Measurements from ENCODE around the gene GAPVD1.
"Not testable (repeated sequence)": the region's sequence is repeated elsewhere in the genome, so short reads cannot be mapped to it uniquely, and the experiment has no call there.

GAPVD1 gene, protein sequence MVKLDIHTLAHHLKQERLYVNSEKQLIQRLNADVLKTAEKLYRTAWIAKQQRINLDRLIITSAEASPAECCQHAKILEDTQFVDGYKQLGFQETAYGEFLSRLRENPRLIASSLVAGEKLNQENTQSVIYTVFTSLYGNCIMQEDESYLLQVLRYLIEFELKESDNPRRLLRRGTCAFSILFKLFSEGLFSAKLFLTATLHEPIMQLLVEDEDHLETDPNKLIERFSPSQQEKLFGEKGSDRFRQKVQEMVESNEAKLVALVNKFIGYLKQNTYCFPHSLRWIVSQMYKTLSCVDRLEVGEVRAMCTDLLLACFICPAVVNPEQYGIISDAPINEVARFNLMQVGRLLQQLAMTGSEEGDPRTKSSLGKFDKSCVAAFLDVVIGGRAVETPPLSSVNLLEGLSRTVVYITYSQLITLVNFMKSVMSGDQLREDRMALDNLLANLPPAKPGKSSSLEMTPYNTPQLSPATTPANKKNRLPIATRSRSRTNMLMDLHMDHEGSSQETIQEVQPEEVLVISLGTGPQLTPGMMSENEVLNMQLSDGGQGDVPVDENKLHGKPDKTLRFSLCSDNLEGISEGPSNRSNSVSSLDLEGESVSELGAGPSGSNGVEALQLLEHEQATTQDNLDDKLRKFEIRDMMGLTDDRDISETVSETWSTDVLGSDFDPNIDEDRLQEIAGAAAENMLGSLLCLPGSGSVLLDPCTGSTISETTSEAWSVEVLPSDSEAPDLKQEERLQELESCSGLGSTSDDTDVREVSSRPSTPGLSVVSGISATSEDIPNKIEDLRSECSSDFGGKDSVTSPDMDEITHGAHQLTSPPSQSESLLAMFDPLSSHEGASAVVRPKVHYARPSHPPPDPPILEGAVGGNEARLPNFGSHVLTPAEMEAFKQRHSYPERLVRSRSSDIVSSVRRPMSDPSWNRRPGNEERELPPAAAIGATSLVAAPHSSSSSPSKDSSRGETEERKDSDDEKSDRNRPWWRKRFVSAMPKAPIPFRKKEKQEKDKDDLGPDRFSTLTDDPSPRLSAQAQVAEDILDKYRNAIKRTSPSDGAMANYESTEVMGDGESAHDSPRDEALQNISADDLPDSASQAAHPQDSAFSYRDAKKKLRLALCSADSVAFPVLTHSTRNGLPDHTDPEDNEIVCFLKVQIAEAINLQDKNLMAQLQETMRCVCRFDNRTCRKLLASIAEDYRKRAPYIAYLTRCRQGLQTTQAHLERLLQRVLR (N-terminal part only)

DNA sequence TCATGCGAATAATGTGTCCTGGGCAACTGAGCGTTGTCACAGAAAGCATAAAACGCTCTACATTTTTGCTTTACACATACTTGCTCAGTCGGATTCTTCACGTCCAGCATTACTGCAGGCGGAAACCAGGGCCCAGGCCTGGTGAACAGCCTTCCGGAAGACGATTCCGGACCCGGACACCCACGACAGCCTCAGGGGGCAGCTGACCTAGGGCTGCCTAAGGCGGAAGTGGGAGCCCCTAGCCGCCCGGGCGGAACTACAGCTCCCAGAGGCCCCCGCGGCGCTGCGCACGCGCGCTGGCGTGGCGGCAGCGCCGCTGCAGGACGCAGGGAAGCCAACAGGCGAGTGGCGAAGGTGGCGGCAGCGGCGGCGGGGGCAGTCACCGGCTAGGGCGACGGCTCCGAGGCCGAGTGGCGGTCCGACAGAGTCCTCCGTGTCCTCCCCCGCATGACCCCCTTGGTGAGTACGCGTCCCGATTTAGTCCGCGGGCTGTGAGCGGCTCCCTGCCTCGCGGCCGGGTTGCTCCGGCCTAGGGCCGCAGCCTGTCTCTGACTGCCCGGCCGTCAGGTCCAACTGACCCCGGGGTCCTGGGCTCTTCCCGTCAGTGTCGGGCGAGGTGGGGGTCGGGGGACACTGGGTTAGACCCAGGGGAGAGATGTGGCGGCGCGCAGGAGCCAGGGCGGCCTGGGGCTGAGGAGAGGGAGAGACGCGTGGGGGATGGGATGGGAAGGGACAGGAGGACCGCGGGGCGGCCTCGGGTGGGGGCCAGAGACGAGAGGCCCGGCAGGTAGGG, at the start of gene GAPVD1:
GAPVD1 (plus strand) TSS at position 326 of the 793 bp plus-strand sequence. CDS start 37,096 bp downstream, outside the sequence.
- Histone ChIP-seq H3K36me3 (ENCODE audit: control insufficient read depth in 2 of 2, insufficient read depth in 2 of 2, low read length in 2 of 2) (peaks cover 0 to 4% of the 10 kb centered on the region in 2 donors), H3K27ac (ENCODE audit: low read length) (peak within 1 kb of the TSS; percentile 46), H3K9me3 (ENCODE audit: control insufficient read depth in 2 of 2, low read length in 2 of 2) (no peaks in the 10 kb centered on the region), H3K27me3 (ENCODE audit: control insufficient read depth in 1 of 2, insufficient read depth in 2 of 2, low read length in 2 of 2) (no peaks in the 10 kb centered on the region), H3K9ac (ENCODE audit: low read length in 2 of 2) (peak within 1 kb of the TSS; percentile 85 to 92), H3K4me3 (ENCODE audit: low read length in 2 of 2) (peak within 1 kb of the TSS; percentile 67 to 95), H3K4me1 (ENCODE audit: control insufficient read depth, insufficient read depth, low read length) (no peaks in the 10 kb centered on the region)

DNA sequence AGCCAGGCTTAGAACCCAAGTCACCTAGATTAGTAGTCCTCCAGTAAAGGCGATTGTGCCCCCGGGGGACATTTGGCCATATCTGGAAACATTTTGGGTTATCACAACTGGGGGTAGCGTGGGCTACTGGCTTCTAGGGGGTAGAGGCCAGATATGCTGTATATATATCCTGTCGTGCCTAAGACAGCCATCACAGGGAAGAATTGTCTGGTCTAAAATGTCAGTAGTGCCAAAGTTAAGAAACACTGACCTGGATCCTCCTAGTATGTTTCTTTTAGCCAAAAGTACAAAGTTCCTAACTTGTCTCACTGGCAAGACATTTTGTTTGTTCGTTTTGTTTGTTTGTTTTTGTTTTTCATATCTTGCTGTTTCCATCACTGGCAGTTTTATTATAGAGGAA, 47.4 kb upstream of the GAPVD1 start:
- no peaks in the 10 kb centered on the region for H3K27me3 ChIP-seq (ENCODE audit: control insufficient read depth in 1 of 2, insufficient read depth in 2 of 2, low read length in 2 of 2)
- no peaks in the 10 kb centered on the region for H3K9me3 ChIP-seq (ENCODE audit: control insufficient read depth in 2 of 2, low read length in 2 of 2)
- H3K4me3 ChIP-seq (ENCODE audit: low read length in 2 of 2) = no peak overlapping the region
- no peaks in the 10 kb centered on the region for H3K4me1 ChIP-seq (ENCODE audit: control insufficient read depth, insufficient read depth, low read length)
- H3K27ac ChIP-seq (ENCODE audit: low read length) = no peak overlapping the region
- peaks cover 12 to 13% of the 10 kb centered on the region in 2 donors for H3K36me3 ChIP-seq (ENCODE audit: control insufficient read depth in 2 of 2, insufficient read depth in 2 of 2, low read length in 2 of 2)
- H3K9ac ChIP-seq (ENCODE audit: low read length in 2 of 2) = no peak overlapping the region

DNA sequence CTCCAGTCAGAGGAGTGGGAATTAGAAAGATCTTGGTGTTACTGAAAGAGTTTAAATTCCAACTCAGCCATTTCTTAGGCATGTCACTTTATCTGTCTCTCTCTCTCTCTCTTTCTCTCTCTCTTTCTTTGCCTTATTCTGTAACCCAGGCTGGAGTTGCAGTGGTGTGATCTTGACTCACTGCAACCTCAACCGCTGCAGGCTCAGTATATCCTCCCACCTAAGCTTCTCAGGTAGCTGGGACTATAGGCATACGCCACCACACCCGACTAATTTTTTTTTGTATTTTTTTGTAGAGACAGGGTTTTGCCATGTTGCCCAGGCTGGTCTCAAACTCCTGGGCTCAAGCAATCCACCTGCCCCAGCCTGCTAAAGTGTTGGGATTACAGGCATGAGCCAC, 43.0 kb upstream of the GAPVD1 start:
- H3K27ac ChIP-seq (ENCODE audit: low read length) = no peak overlapping the region
- H3K36me3 ChIP-seq (ENCODE audit: control insufficient read depth in 2 of 2, insufficient read depth in 2 of 2, low read length in 2 of 2) = peaks cover 6 to 7% of the 10 kb centered on the region in 2 donors
- H3K9me3 ChIP-seq (ENCODE audit: control insufficient read depth in 2 of 2, low read length in 2 of 2) = no peaks in the 10 kb centered on the region
- H3K4me3 ChIP-seq (ENCODE audit: low read length in 2 of 2) = no peak overlapping the region
- H3K27me3 ChIP-seq (ENCODE audit: control insufficient read depth in 1 of 2, insufficient read depth in 2 of 2, low read length in 2 of 2) = no peaks in the 10 kb centered on the region
- H3K4me1 ChIP-seq (ENCODE audit: control insufficient read depth, insufficient read depth, low read length) = no peaks in the 10 kb centered on the region
- H3K9ac ChIP-seq (ENCODE audit: low read length in 2 of 2) = no peak overlapping the region

DNA sequence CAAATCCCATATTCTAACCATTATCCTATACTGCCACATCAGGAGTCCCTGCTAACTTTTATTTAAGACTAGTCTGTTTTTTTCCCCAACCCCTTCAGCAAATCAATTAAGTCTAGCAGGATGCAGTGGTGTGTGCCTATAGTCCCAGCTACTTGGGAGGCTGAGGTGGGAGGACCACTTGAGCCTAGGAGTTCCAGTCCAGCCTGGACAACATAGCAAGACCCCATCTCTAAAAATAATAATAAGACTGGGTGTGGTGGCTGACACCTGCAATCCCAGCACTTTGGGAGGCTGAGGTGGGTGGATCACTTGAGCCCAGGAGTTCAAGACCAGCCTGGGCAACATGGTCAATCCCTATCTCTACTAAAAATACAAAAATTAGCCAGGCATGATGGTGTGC, 36.8 kb upstream of the GAPVD1 start:
- H3K4me1 ChIP-seq (ENCODE audit: control insufficient read depth, insufficient read depth, low read length); H3K27me3 ChIP-seq (ENCODE audit: control insufficient read depth in 1 of 2, insufficient read depth in 2 of 2, low read length in 2 of 2); H3K9ac ChIP-seq (ENCODE audit: low read length in 2 of 2); H3K27ac ChIP-seq (ENCODE audit: low read length); H3K4me3 ChIP-seq (ENCODE audit: low read length in 2 of 2); H3K9me3 ChIP-seq (ENCODE audit: control insufficient read depth in 2 of 2, low read length in 2 of 2): not testable (repeated sequence)
- H3K36me3 ChIP-seq (ENCODE audit: control insufficient read depth in 2 of 2, insufficient read depth in 2 of 2, low read length in 2 of 2) = peaks cover 10 to 15% of the 10 kb centered on the region in 2 donors

DNA sequence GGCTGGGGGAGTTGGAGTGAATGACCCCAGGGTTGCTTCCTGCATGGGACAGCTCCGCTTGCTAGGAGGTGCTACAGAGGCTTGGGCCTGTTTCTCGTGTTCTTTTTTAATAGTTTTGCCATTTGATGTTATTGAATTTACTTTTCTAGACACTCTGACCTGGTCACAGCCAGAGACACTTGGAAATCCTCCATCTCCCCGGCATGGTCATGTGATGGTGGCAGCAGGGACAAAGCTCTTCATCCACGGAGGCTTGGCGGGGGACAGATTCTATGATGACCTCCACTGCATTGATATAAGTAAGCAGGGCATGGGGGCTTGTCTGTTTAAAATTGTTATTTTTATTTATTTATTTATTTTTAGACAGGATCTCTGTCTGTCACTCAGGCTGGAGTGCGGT, 33.9 kb upstream of the GAPVD1 start:
- Histone ChIP-seq H3K9ac (ENCODE audit: low read length in 2 of 2) (no peak overlapping the region), H3K4me1 (ENCODE audit: control insufficient read depth, insufficient read depth, low read length) (no peaks in the 10 kb centered on the region), H3K27ac (ENCODE audit: low read length) (no peak overlapping the region), H3K36me3 (ENCODE audit: control insufficient read depth in 2 of 2, insufficient read depth in 2 of 2, low read length in 2 of 2) (peaks cover 10 to 14% of the 10 kb centered on the region in 2 donors), H3K9me3 (ENCODE audit: control insufficient read depth in 2 of 2, low read length in 2 of 2) (no peaks in the 10 kb centered on the region), H3K4me3 (ENCODE audit: low read length in 2 of 2) (no peak overlapping the region), H3K27me3 (ENCODE audit: control insufficient read depth in 1 of 2, insufficient read depth in 2 of 2, low read length in 2 of 2) (no peaks in the 10 kb centered on the region)

DNA sequence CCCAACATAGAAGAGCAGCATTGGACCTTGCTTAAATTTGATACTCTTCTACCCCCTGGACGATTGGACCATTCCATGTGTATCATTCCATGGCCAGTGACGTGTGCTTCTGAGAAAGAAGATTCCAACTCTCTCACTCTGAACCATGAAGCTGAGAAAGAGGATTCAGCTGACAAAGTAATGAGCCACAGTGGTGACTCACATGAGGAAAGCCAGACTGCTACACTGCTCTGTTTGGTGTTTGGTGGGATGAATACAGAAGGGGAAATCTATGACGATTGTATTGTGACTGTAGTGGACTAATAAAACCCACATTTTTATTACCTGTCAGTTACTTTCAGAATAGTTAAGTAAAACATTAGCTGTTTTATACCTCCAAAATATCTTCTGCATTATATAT, 27.9 kb upstream of the GAPVD1 start:
- H3K9me3 ChIP-seq (ENCODE audit: control insufficient read depth in 2 of 2, low read length in 2 of 2) = no peaks in the 10 kb centered on the region
- H3K9ac ChIP-seq (ENCODE audit: low read length in 2 of 2) = peak overlapping the region in 1 of 2 donors; percentile 17
- peaks cover 45 to 53% of the 10 kb centered on the region in 2 donors for H3K36me3 ChIP-seq (ENCODE audit: control insufficient read depth in 2 of 2, insufficient read depth in 2 of 2, low read length in 2 of 2)
- no peak overlapping the region for H3K27ac ChIP-seq (ENCODE audit: low read length)
- H3K27me3 ChIP-seq (ENCODE audit: control insufficient read depth in 1 of 2, insufficient read depth in 2 of 2, low read length in 2 of 2) = no peaks in the 10 kb centered on the region
- H3K4me1 ChIP-seq (ENCODE audit: control insufficient read depth, insufficient read depth, low read length) = peaks cover 22% of the 10 kb centered on the region
- no peak overlapping the region for H3K4me3 ChIP-seq (ENCODE audit: low read length in 2 of 2)

DNA sequence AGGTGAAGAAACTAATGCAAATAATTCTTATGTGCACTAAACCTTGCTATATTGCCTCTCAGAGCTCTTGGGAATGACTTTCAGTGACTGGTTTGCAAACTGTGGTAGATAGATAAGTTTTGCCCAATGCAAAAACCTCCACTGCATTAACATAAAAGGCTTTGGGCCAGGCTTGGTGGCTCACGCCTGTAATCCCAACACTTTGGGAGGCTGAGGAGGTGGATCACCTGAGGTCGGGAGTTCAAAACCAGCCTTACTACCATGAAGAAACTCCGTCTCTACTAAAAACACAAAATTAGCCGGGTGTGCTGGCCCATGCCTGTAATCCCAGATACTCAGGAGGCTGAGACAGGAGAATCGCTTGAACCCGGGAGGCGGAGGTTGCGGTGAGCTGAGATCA, 27.5 kb upstream of the GAPVD1 start:
- not testable (repeated sequence) for H3K4me3 ChIP-seq (ENCODE audit: low read length in 2 of 2); H3K27ac ChIP-seq (ENCODE audit: low read length); H3K9me3 ChIP-seq (ENCODE audit: control insufficient read depth in 2 of 2, low read length in 2 of 2); H3K27me3 ChIP-seq (ENCODE audit: control insufficient read depth in 1 of 2, insufficient read depth in 2 of 2, low read length in 2 of 2)
- Histone ChIP-seq H3K36me3 (ENCODE audit: control insufficient read depth in 2 of 2, insufficient read depth in 2 of 2, low read length in 2 of 2) (peaks cover 49 to 57% of the 10 kb centered on the region in 2 donors), H3K4me1 (ENCODE audit: control insufficient read depth, insufficient read depth, low read length) (peaks cover 26% of the 10 kb centered on the region), H3K9ac (ENCODE audit: low read length in 2 of 2) (peak overlapping the region in 1 of 2 donors; percentile 17)

DNA sequence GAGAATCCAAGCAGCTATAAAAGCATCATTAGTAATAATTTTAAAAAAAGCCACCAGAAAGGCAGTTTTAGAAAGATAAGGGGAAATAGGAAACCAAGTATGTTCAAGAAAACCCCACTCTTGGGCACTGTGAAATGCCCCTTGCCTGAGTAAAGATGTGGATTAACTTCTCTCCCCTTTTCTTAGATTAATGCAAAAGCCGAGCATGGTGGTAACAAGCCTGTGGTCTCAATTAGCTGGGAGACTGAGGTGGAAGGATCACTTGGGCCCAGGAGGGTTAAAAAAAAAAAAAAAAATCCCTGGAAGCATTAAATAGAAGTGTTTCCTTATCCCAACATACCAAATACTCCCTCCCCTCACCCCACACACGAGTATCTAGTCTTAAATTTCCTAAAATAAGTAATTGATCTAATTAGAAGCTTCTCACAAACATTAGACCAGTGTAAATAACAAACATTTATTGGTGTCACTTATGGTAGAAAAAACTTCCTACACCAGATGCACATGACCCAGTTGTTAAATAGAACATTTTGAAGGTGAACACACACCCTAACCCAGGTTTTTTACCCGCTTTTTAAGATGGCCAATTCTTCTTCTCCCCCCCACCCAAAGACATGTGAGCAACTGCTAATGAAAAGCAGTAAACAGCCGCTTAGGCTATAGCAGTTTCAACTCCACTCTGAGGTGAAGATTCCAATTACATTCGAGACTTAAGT, 25.7 kb upstream of the GAPVD1 start:
- peak overlapping the region in 1 of 2 donors; percentile 38 for H3K9ac ChIP-seq (ENCODE audit: low read length in 2 of 2)
- H3K36me3 ChIP-seq (ENCODE audit: control insufficient read depth in 2 of 2, insufficient read depth in 2 of 2, low read length in 2 of 2) = peaks cover 46 to 55% of the 10 kb centered on the region in 2 donors
- H3K27ac ChIP-seq (ENCODE audit: low read length) = no peak overlapping the region
- H3K9me3 ChIP-seq (ENCODE audit: control insufficient read depth in 2 of 2, low read length in 2 of 2) = no peaks in the 10 kb centered on the region
- peaks cover 28% of the 10 kb centered on the region for H3K4me1 ChIP-seq (ENCODE audit: control insufficient read depth, insufficient read depth, low read length)
- H3K4me3 ChIP-seq (ENCODE audit: low read length in 2 of 2) = no peak overlapping the region
- no peaks in the 10 kb centered on the region for H3K27me3 ChIP-seq (ENCODE audit: control insufficient read depth in 1 of 2, insufficient read depth in 2 of 2, low read length in 2 of 2)

DNA sequence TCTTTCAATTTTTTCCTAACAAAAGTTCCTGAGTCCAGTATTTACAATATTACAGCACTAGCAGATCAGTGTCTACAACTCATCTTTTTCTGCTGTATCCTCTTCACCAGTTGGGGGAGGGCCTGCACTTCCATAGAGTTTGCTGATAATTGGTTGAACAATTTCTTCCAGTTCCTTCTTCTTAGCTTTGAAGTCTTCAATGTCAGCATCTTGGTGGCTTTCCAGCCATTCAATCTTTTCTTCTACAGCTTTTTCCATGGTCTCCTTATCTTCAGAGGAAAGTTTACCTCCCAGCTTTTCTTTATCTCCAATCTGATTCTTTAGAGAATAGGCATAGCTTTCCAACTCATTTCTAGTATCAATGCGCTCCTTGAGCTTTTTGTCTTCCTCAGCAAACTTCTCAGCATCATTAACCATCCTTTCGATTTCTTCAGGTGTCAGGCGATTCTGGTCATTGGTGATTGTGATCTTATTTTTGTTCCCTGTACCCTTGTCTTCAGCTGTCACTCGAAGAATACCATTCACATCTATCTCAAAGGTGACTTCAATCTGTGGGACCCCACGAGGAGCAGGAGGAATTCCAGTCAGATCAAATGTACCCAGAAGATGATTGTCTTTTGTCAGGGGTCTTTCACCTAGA, 25.0 kb upstream of the GAPVD1 start:
- Histone ChIP-seq H3K4me1 (ENCODE audit: control insufficient read depth, insufficient read depth, low read length) (peaks cover 28% of the 10 kb centered on the region), H3K36me3 (ENCODE audit: control insufficient read depth in 2 of 2, insufficient read depth in 2 of 2, low read length in 2 of 2) (peaks cover 45 to 55% of the 10 kb centered on the region in 2 donors)
- not testable (repeated sequence) for H3K4me3 ChIP-seq (ENCODE audit: low read length in 2 of 2); H3K9ac ChIP-seq (ENCODE audit: low read length in 2 of 2); H3K27me3 ChIP-seq (ENCODE audit: control insufficient read depth in 1 of 2, insufficient read depth in 2 of 2, low read length in 2 of 2); H3K9me3 ChIP-seq (ENCODE audit: control insufficient read depth in 2 of 2, low read length in 2 of 2); H3K27ac ChIP-seq (ENCODE audit: low read length)

Data from stomach smooth muscle (tissue), 2 donors.